ENCODE results near the gene MC3R.

GRCh38 chr20:56278196-56278595 lies 29.7 kb downstream of the MC3R start:
- TF ChIP-seq CTCF (IDR thresholded peaks at IDR 0.05; ENCODE audit: low read length) (no peak), EZH2 (optimal IDR thresholded peaks at IDR 0.05; ENCODE audit: low read depth, low read length) (no peak), EZH2phosphoT487 (IDR thresholded peaks at IDR 0.05; ENCODE audit: low read length) (no peak)
